ENCODE data around the gene JAG2. TPM values are rescaled to one million over a fixed set of nuclear protein-coding genes. Genes with fewer than 3 reads are reported as not detected.

Gene JAG2
- total RNA-seq, 1 donor, result 0.86 TPM

DNA sequence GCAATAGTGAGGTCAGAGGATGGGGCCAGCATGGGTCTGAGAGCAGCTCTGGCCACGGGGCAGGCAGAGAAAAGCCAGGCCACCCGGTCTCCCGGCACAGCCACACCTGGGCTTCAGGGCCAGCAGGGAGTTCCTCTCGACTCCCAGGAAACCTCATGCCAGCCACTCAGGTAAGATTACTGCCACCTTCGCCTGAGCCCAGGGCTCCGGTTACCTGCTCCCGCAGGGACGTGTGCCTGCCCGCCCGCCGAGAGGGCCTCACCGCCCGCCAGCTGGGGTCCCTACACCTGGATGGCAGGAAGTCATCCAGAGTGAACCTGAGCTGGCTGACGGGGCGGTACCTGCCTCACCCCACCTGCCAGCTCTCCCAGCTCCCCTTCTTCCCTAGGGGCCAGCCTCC, 7.3 kb downstream of the JAG2 start:
- H3K4me3 ChIP-seq (ENCODE audit: low read depth, low read length), result no peak overlapping the region
- no peak for DNase-seq (ENCODE audit: low read depth)
- TF ChIP-seq, protein P1, sequence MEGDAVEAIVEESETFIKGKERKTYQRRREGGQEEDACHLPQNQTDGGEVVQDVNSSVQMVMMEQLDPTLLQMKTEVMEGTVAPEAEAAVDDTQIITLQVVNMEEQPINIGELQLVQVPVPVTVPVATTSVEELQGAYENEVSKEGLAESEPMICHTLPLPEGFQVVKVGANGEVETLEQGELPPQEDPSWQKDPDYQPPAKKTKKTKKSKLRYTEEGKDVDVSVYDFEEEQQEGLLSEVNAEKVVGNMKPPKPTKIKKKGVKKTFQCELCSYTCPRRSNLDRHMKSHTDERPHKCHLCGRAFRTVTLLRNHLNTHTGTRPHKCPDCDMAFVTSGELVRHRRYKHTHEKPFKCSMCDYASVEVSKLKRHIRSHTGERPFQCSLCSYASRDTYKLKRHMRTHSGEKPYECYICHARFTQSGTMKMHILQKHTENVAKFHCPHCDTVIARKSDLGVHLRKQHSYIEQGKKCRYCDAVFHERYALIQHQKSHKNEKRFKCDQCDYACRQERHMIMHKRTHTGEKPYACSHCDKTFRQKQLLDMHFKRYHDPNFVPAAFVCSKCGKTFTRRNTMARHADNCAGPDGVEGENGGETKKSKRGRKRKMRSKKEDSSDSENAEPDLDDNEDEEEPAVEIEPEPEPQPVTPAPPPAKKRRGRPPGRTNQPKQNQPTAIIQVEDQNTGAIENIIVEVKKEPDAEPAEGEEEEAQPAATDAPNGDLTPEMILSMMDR (IDR thresholded peaks at IDR 0.05; ENCODE audit: insufficient read depth, low read depth, low read length), result no peak

- no peak overlapping the region for H3K4me3 ChIP-seq (ENCODE audit: low read depth, low read length)
- no peak for DNase-seq (ENCODE audit: low read depth)
- TF ChIP-seq, protein P1 (IDR thresholded peaks at IDR 0.05; ENCODE audit: insufficient read depth, low read depth, low read length), result no peak
These were observed 7.8 kb downstream of the JAG2 start for GRCh38 chr14:105160776-105161175.

GRCh38 chr14:105159344-105159743, 9.2 kb downstream of the JAG2 start:
- TF ChIP-seq, protein P1 (IDR thresholded peaks at IDR 0.05; ENCODE audit: insufficient read depth, low read depth, low read length), result no peak
- H3K4me3 ChIP-seq (ENCODE audit: low read depth, low read length), result no peak overlapping the region
- DNase-seq (ENCODE audit: low read depth), result no peak

DNA sequence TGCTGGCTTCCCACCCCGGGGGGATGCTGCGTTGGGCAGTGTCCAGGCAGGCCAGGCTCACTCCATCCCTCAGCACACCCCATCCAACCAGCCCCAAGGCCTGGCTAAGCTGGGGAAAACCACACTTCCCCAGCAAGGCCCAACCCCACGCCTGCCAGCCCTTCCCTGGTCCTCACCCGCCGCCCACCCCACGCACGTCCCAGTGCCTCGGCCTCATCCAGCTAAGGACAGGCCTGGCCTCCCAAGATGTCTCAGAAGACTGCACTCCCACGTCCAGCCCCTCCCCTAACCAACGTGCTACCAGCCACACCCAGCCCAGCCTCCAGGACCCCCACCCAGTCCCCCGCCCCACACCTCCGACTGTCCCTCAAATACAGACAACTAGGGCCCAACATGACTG, 9.8 kb downstream of the JAG2 start:
- no peak overlapping the region for H3K4me3 ChIP-seq (ENCODE audit: low read depth, low read length)
- TF ChIP-seq, protein P1 (IDR thresholded peaks at IDR 0.05; ENCODE audit: insufficient read depth, low read depth, low read length), result no peak
- no peak for DNase-seq (ENCODE audit: low read depth)

DNA sequence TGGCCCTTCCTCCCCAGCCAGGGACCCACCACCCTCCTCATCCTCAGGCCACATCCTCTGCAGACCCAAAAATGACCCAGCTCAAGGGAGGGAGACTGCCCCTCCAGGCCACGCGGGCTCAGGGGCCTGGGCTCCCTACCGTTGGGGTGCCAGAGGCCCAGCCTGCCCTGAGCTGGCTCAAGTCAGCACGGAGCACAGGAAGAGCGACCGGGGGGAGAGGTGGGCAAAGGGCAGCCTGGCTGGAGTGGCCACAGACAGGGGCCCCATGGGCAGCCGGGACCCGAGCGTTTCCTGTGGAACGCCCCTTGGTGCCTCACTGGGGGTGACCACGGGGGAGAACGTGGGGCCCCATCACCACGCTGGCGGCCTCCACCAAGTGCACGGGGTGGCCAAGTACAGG, 10.7 kb downstream of the JAG2 start:
- H3K4me3 ChIP-seq (ENCODE audit: low read depth, low read length), result no peak overlapping the region
- TF ChIP-seq, protein P1 (IDR thresholded peaks at IDR 0.05; ENCODE audit: insufficient read depth, low read depth, low read length), result no peak
- no peak for DNase-seq (ENCODE audit: low read depth)

DNA sequence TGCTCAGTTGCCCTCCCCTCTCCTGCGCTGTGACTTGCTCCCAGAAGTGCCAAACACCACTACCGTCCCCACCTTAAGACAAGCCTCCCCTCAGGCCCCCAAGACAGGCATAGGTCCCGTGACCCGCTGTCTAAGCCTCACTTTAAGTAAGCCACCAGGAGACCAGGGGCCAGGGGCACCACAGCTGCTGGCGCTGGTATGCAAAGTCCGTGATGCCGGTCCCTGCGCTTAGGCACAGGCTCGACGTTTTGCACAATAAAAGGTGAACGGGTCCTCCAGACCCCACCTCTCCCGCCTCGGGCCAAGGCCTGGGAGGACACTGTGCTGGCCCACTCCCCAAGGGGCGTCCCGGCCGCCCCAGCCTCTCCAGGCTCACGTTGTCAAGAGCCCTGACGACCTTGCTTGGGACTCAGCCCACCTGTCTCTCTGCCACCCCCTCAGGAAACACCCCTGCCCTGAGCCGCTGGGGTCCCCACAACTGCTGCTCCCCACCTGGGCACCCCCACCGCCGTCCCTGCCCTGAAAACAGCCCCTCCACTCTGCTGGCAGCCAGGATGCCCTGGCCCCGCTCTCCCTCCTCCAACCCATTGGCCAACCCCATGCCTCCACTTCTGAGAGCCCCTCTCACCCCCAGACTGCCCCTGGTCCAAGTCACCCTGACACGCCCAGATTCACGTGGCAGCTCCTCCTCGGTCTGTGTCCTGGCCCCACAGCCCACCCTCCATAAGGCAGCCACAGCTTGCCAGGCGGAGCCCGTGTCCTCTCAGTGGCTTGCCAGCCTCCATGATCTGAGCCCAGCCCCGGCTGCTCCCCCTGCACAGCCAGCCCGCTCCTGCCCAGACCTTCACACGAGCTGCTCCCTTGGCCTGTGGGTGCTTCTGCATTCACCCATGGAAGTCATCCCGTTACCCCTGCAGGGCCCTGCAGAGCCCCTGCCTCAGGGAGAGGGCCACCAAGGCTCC, 11.9 kb downstream of the JAG2 start:
- no peak overlapping the region for H3K4me3 ChIP-seq (ENCODE audit: low read depth, low read length)
- DNase-seq (ENCODE audit: low read depth), result no peak
- TF ChIP-seq, protein P1 (IDR thresholded peaks at IDR 0.05; ENCODE audit: insufficient read depth, low read depth, low read length), result no peak

All from fibroblast of villous mesenchyme (primary cell).